Ureter (tissue), 1 donor: Measurements from ENCODE around the gene EGLN3. TPM values are rescaled to one million over a fixed set of nuclear protein-coding genes. Genes with fewer than 3 reads are reported as not detected.

Experiments
- DNase-seq: peaks from one replicate; pipeline ENCODE4 v3.0.0-alpha.2; 2020; ENCODE audit warnings: low spot score
- total RNA-seq: library from RNA; stranded (reverse); gene quantifications from one replicate; pipeline ENCODE4 v1.2.4, GENCODE V29; 2023
- donor health status: DM: yes; HTN: yes; CAD: no.

EGLN3 gene
- total RNA-seq, 1 donor from 2014 or later: 59.5 TPM

DNA sequence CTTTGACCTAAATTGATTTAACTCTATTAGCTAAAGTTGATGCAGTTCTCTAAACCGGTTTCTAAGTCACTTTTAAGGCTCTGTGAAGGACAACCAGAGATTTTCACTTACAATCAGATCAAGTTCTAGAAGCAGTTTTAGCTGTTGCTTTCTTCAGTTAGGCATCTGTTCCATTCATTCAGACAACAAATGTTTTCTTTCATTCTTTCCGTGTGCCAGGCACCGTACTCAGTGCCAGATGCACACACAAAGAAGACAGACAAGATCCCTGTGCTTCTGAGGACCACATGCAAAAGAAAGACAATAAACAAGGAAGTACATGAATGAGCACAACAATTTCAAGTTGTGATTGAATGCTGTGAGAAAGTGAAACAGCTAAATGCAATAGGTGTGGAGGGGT, 11.1 kb upstream of the EGLN3 start:
- DNase-seq: no peak

DNA sequence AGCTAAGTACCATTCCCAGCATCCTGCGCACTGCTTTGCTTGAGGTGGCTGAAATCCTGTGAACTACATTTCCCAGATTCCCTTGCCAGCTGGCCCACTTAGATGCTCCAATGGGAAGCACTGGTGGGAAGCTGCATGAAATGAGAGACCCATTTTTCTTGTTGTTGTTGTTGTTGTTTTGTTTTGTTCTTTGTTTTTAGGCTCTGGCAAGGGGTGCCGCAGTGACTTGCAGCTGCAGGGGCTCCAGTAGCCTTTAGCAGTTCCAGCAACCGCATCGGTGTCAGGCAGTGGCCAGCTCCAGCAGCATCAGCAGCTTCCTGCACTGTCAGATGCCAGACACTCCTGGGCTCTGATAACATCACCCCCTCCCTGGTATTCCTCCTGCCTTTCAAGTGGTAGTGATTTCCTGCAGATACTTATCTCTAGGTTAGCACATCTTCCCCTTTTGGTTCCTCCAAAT, 8.8 kb upstream of the EGLN3 start:
- no peak for DNase-seq

DNA sequence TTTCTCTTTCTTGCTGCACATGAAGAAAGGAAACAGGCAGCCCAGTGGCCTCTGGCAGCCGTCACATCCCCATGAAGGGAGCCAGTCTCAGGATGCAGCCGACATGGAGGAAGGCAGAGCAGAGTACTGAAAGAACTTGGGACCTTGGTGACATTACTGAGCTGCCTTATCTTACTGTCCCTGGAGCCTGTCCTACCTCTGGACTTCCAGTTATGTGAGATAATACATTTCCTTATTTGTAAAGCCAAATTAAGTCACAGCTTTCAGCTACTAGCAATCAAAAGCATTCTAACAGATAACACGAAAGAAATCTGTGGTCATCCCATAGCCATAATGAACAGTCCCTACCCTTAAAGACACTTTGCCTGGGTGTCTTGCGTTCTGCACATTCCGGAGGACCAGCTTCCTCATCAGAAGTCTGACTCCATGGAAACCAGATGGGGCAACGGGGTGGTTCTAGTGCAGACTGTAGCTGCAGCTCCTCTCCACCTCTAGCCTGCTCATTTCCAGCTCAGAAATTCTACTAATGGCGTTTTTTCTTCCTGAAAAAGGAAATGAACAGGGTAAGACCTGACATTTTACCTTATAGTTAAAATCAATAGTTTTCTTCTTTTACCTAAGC, 7.8 kb upstream of the EGLN3 start:
- DNase-seq: no peak

DNA sequence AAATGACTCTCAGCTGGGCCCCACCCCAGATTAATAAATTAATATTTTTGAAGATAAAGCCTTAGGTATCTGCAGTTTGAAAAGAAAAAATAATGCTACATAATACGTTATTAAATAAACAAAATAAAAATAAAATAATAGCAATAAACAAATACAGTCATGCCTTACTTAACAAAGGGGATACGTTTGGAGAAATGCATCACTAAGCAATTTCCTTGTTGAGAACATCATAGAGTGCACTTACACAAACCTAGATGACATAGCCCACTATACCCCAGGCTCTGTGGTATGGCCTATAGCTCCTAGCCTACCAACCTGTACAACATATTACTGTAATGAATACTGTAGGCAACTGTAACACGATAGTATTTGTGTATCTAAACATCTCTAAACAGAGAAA, 7.1 kb upstream of the EGLN3 start:
- DNase-seq: no peak

DNA sequence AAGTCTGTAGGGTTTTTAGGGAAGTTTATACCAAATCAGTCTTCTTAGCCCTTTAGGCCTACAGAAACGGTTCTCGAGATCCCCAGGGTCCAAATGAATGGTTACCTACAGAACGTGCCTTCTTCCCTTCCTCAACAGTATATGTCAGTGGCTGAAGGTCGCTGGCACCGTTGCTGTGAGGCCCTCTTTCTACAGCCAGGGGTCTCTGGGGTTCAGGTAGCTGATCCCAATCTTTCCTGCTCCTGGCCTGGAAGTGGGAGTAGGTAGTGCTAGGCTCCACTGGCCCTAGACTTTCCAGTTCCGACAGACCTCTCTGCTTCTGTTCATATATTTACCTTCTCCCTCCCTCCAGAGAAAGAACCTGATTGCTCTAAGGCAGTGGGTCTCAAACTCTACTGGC, 6.4 kb upstream of the EGLN3 start:
- no peak for DNase-seq

DNA sequence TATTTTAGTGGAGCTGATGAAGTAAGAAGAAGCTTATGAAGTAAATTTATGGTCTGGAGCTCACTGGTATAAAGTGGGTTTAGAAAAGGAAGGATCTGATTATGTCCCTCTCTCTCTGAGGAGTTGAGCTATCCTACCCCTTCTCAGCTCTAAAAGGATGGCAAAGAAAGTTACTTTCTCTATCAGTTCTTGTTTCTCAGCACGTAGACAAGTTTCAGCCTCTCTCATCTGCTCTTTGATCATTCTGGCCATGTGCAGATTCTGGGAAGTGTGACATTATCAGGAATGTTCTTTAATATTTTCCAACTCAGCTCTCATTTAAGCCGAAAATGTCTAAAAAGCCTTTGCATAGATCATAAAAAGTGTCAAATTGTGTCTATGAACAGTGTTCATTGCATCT, 5.8 kb upstream of the EGLN3 start:
- no peak for DNase-seq

DNA sequence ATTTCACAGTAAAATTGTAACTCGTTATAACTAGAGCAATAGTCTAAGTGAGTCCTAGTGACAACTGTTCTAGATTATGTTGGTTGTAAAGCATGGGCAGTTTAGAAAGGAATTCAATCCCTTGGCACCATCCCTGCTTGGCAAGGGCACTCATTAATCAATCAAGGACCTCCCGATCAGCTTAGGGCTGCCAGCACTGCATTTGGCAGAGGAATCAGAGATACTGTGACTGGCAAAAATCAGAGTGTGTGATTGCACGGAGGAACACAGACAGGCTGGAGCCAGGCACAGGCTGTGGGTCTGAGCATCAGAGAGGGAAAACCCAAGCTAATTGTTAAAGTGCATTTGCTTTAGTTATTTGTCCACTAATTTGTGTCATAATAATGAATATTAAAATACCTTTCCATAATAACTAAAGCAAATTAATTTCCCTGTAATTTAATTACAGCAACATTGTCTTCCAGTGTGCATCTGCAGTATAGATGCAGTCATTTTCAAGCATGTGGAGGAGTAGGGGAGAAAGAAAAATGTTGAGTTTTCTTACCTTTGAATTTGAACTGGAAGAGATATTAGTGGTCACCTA, 3.2 kb upstream of the EGLN3 start:
- no peak for DNase-seq

DNA sequence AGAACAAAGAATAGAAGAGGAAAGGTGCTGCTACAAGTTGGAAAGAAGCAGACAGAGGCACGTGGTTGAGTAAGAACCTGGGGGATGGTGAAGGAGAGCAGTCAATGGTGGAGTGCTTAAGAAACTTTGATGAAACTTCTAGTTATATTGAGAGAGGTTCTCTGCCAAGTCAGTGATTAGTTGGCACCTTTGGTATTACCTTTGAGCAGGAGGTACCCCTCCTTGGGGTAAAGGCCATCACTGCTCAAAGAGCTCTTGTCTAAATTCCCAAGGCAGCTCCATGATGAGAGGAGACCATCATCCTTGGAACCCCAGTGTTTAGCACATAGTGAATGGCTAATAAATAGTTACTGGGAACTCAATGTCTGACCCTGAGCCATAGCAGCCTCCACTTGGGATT, 1.7 kb upstream of the EGLN3 start:
- DNase-seq: no peak

DNA sequence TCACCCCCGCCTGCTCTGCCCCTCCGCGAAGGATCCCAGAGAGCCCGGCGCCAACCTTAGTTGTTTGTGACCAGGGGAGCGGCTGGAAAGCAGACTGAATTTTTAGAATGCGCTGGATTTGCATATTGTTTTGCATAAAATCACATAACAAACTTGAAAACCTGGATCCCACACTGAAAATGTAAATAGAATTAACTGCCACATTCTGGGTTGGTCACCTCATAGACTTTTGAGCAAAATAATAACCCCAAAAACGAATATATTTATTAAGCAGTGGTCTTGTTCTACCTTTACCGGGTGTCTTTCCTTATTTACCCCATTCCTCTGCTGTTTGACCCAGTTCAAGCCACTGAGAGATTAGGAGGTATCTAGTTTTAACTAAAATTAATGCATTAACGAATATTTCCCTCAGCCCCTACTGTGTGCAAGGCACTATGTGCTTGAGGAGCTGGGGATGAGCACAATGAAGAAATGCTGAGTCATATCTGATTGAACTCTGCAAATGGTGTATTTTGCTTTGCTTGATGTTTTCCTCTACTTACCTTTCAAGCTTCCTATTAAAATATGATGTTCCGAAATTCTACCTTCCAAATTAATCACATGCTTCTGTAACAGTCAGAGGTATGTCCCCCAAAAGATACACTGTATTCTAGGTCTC, 438 bp upstream of the EGLN3 start:
- no peak for DNase-seq

DNA sequence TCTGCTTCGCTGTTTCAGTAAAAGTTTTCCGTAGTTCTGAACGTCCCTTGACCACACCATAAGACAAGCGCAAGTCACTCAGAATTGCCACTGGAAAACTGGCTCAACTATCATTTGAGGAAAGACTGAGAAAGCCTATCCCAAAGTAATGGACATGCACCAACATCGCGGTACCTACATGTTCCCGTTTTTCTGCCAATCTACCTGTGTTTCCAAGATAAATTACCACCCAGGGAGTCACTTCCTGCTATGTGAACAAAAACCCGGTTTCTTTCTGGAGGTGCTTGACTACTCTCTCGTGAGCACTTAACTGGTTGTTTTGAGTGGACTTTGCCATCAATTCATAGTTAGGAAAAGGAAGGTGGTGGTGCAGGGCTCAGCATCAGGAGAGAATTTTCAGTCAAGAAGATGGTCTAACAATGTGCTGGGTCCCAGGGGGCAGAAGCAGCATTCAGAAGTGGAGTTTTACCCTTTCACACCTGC, 1.4 kb downstream of the EGLN3 start:
- no peak for DNase-seq

DNA sequence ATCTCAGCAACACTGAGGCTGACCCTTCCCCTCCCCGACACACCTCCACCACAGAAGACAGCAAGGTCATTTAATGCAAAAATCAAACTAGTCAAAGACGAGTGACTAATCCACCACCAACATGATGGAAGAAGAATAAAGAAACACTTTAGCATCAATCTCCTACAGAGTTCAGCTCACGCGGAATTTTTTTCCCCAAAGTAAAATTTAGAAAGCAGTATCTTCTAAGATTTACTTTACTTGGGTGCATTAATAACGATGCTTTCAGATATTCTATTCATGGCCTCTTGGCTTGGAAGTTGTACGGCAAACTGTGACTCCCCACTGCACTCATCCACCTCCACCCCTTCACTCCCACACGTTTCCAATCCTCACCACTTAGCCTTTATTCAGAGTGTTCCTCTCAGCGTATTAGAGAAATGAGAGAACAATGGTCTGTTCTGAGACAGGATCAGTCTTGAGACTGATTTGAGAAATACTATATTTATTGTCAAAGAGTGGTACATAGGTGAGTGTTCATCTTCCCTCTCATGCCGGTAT, 1.9 kb downstream of the EGLN3 start:
- no peak for DNase-seq

DNA sequence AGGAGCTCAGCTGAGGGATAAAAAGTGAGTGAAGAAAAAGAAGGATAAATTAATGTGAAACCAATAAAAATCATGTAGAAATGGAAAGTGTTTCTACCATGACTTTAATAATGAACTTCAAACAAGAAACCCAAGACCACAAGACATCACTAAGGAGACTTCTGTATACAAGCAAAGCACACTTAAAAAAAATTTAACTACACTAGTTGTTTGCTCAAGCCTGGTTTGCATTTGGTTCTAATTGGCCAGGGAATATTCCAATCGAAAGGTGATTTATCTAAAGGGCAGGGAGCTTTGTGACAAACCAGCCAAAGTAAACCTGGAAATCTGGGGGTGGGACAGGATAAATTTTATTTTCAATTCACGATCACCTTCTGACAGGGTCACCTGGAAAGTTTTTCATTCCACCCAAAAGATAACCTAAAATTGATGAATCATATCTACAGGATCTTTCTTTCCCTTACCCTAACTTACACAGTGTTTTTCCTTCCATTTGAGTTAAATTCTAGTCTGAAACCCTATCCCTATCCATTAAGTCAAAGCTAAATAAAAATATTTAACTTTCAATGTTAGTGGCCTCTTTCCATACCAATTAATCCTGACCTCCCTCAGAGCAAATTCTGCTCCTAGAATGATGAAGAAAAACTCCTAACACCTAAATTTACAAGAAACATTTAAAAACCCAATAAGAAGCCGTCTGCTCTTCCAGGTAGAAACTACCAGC, 2.6 kb downstream of the EGLN3 start:
- no peak for DNase-seq

DNA sequence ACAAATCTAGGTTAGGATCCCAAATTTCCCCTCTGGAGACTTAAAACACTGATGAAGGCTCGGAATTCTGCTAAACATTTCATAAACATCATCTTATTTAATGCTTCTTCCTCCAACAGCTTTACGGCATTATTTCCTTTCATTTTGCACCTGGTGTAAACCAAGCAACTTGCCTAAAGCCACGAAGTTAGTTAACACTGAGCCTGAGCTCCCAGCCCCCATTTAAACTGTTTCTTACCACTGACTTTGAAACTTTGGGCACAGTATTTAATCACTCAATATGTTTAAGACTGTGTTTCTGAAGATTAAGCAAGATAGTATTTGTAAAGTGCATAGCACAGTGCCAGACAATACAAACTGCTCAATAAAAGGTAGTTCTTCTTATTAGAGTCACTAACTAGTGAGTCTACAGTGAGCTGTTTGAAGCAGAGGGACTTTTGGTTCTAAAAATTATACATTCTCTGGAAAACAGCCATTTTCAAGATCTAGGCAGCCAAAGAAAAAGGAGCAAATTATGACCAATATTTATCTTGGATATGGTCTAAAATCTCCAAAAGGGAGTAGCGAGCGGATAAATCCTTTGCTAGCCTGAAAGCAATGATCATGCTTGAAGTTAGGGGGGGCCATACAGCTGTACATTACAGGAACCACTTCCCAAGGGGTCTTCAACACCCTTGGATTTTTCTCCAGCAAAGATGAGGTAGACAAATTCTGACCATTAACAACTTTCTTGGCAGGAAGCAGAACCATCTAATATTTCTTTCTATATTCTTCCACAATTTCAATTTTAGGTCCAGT, 4.0 kb downstream of the EGLN3 start:
- no peak for DNase-seq

DNA sequence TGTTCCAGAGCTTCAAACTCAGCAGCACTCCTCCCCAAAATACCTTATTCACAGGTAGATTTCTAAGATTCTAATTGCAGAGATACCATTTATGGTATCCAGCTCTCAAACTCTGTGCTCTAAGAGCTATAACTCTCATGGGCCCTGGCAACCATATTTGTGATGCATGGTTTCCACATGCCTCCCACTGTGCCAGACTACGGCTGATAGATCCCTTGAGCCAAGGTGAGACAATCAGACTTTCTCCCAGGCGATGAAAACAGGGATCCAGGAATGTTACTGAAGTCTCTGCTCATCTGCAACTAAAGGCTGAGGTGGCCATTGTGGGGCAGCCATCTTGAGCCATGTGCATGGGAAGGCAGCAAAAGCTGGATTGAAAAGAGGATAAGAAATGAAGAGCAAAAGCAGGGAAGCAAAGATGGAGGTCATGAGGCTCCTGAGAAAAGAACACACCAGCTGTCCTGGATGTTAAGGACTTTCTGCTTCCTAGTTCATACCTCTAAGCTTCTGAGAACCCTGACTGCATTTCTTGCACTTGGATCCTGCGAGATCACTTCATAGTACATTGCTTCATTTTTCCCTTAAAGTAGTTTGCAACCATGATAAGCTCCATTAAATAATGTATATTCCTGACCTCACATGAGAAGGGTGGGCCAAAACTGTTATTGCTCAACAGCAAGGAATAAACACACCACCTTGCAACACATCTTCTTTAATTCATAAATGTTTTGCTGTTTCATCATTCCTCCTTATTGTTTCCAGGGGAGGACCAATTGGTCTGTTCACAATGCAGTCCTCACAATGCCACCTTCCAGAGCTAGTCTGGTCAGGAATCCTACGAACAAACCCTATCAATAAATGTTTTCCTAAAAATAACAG, 5.4 kb downstream of the EGLN3 start:
- DNase-seq: no peak

DNA sequence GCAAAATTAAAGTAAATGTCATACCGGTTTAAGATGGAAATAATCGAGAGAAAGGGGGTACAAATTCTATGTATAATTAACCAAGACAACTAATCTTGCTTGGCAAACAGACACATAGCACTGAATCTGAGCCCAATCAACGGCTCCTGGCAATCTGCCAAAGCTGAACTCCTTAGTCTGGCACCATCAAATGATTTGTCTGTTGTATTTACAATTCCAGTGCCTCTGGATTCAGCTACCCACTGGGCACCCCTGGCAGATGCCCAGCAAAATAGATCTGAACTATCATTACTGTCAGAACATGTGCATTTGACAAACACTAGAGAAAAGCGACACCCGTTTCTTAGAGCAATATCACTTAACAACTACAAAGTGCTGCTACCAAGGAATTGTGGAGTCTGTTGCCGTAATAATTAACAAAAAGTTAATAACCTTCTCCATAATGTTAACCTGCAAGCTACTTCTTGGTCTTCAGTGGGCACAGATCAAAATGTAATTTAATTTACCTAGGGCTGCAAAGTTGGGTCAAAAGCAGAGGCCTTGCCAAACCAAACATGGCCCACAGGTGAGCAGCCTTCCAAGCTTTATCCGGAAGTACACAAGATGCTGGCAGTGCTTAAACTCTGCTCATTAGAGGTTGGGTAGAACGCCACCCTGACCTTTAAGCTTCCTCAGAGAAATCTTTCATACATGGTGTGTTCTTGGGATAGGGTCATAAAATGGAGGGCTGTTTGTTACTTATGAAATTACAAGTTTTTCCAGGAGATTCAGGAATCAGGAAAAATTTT, 7.6 kb downstream of the EGLN3 start:
- no peak for DNase-seq

DNA sequence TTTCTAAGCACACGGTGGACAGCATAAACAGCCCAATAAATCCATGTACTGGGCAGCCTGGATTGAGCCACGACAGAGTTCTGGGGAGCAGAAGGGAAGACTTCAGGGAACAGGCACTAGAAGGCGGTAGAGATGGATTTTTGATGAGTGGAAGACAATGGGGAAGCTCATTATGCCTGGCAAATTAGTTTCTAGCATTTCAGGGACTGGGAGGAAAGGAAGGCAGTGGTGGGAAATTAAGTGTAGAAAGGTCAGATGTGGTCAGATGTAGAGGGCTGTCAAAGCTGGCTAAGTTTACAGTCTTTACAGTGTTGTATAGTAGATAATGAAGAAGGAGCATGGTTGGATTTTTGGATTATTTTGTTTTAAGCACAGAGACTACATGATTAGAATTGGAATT, 9.2 kb downstream of the EGLN3 start:
- no peak for DNase-seq

DNA sequence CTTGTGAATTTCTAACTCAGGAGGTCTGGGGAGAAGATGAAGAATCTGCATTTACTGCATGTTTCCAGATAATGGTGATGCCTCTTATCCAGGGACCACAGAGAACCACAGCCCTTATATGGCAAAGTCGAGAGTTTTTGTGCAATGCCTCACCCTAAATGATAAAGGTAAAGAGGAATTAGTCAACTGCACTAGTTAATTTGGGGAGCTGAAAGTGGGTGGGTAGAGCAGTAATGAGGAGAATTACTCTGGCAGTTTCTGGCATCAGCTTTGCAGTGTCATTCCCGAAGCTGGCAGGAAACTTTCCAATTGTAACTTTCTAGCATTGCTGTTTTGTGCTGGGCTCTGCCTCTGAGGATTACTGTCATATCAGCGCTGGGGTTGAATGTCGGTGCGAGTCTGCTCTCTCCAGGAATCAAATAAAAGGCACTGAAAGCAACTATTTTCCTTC, 10.3 kb downstream of the EGLN3 start:
- DNase-seq: no peak

DNA sequence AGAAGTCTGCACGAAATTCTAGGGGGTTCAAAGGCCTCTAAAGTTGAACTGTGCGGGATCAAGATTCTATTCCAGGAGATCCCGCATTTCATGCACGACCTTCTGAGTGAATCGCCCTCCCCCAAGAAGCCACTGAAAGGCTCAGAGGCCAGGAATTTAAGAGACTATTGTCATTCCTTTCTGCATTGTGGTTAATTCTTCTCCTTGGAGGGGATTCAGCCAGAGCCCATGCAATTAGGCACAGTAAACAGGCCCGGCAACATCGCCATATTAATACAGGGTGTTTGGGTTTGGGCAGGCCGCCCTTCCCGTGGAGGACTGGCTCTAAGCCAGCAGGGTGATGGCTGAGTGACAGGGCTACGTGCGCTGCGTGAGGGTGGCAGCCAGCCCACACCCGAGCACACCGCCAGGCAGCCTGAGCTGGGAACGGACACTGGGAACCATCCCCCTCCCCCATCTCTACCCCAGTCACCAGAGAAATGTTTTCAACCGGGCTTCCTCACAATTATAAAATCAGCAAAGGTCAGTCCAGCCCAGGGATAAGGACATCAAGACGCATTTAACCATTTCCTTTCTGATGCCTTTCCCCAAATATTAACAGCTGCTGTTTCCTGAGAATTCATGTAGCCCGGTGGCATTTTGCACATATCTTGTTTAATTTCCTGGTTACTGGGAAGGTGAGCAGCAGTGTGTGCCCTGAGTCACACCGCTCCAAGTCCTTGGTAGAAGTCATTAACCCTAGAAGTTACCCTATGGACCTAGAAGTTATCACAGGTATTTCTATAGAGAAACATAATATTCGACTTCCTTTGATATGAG, 12.5 kb downstream of the EGLN3 start:
- peak; percentile 91 for DNase-seq

DNA sequence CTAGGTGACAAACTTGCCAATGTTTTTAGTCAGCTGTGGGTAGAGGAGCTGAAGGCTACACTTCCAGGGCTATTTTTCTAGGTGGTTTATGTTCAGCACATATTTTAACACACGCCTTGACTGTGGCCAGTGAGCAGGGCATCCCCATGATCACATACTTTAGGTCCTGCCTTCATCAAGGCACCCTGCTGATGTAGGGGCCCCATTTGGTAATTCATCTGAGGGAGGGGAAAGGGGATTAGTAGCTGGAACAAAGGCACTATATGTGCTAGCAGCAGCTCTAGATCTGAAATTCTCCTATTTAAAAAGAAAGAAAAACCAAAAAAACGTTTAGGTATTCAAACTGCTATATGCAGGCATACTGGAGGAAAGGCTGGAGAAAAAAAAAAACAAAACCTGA, 14.5 kb downstream of the EGLN3 start:
- no peak for DNase-seq
